Upper lobe of left lung (tissue), 6 donors: Measurements from ENCODE around the gene P2RY6. TPM values are rescaled to one million over a fixed set of nuclear protein-coding genes. Genes with fewer than 3 reads are reported as not detected.
"Not testable (repeated sequence)": the region's sequence is repeated elsewhere in the genome, so short reads cannot be mapped to it uniquely, and the experiment has no call there.

ENCODE experiments used
- ATAC-seq, 2 donors: fragments of 200-7000 bp; cut with Tn5 transposase; one replicate each; pipeline ENCODE4 v1.9.1; 2022; ENCODE audit warnings: mild to moderate bottlenecking in 2 of 2, moderate library complexity in 2 of 2; ENCODE audit not compliant: low FRiP score in 2 of 2
- DNase-seq, 2 donors: peaks; one replicate each; pipeline ENCODE4 v3.0.0-alpha.2; 2019 to 2020
- H3K27ac ChIP-seq, 4 donors: fragments of 200-600 bp; sonication (generic); one replicate each; pipeline ENCODE4 v1.5.1; 2016 to 2019
- H3K27me3 ChIP-seq, 4 donors: fragments of 200-600 bp; sonication (generic); one replicate each; pipeline ENCODE4 v1.5.1; 2017 to 2019
- H3K36me3 ChIP-seq, 4 donors: fragments of 200-600 bp; sonication (generic); one replicate each; pipeline ENCODE4 v1.5.1; 2016 to 2019
- H3K4me1 ChIP-seq, 4 donors: fragments of 200-600 bp; sonication (generic); one replicate each; pipeline ENCODE4 v1.5.1; 2018 to 2019
- H3K4me3 ChIP-seq, 4 donors: fragments of 200-600 bp; sonication (generic); one replicate each; pipeline ENCODE4 v1.5.1; 2017 to 2019; ENCODE audit warnings: mild to moderate bottlenecking in 2 of 4, moderate library complexity in 1 of 4
- H3K9me3 ChIP-seq, 4 donors: fragments of 200-600 bp; sonication (generic); one replicate each; pipeline ENCODE4 v1.5.1; 2018 to 2019
- CTCF ChIP-seq, 6 experiments: fragments of 450-650 bp in 4 of 6; fragments of 200-600 bp in 2 of 6; sonication (generic) in 2 of 6; IDR thresholded peaks; one replicate each; pipeline ENCODE4 v1.5.1; 2016 to 2019; ENCODE audit warnings: antibody characterized with exemption in 6 of 6
- EP300 ChIP-seq, 4 donors: sonication (generic); formaldehyde crosslinking; IDR thresholded peaks; one replicate each; pipeline ENCODE4 v1.5.1; 2017; ENCODE audit warnings: antibody characterized with exemption in 4 of 4, control low read depth in 2 of 4
- POLR2A ChIP-seq, 4 donors: fragments of 450-650 bp; IDR thresholded peaks; one replicate each; pipeline ENCODE4 v1.5.1; 2016 to 2017; ENCODE audit warnings: antibody characterized with exemption in 4 of 4, mild to moderate bottlenecking in 2 of 4
- POLR2AphosphoS5 ChIP-seq, 2 donors: sonication (generic); formaldehyde crosslinking; IDR thresholded peaks; one replicate each; pipeline ENCODE4 v1.5.1; 2017; ENCODE audit warnings: antibody characterized with exemption in 2 of 2
- WGBS, 2 donors: methylation state at CpG; one replicate each; pipeline ENCODE4 v1.1.5; 2017 to 2018; 5-methylcytosine and 5-hydroxymethylcytosine counted together
- total RNA-seq, 6 donors: library from RNA; depleted of rRNA in 4 of 6; stranded (reverse); fragments of >200 nt in 4 of 6; gene quantifications; one replicate each; pipeline versions ENCODE4 v1.1.0 to v1.2.1, GENCODE V29; 2016 to 2021
- donor health status: DM: no; HTN: no; CAD: no; lungs with moderate emphysema.
- donor health status: DM: no; HTN: yes; CAD: no; lungs with severe emphysema.

P2RY6 gene
- total RNA-seq, 6 donors from 2014 or later = 0.30 to 5.3 (median 1.4) TPM; not detected in 1

- Histone ChIP-seq H3K27me3 (no peaks in the 10 kb centered on the region), H3K36me3 (peaks cover 0 to 7% (median 0%) of the 10 kb centered on the region in 4 donors), H3K9me3 (no peaks in the 10 kb centered on the region), H3K27ac (no peak overlapping the region), H3K4me1 (peaks cover 8 to 30% (median 14%) of the 10 kb centered on the region in 4 donors), H3K4me3 (no peak overlapping the region)
- no peak for ATAC-seq
- 76 to 83% methylated on average over 13 to 16 of the region's 16 CpGs for WGBS, 2 donors
- no peak for TF ChIP-seq EP300 (IDR thresholded peaks at IDR 0.05)
- no peak for TF ChIP-seq POLR2A (IDR thresholded peaks at IDR 0.05)
- no peak for TF ChIP-seq CTCF (IDR thresholded peaks at IDR 0.05)
- TF ChIP-seq POLR2AphosphoS5 (IDR thresholded peaks at IDR 0.05) = no peak
- DNase-seq = peak in 1 of 2 donors; percentile 4
Measured at GRCh38 chr11:73229896-73230875, 42.0 kb upstream of the P2RY6 start.

GRCh38 chr11:73230931-73231330 lies 41.2 kb upstream of the P2RY6 start:
- TF ChIP-seq POLR2A (IDR thresholded peaks at IDR 0.05) (no peak), CTCF (IDR thresholded peaks at IDR 0.05) (no peak), EP300 (IDR thresholded peaks at IDR 0.05) (no peak), POLR2AphosphoS5 (IDR thresholded peaks at IDR 0.05) (no peak)
- 88 to 91% methylated on average over 6 to 7 of the region's 7 CpGs for WGBS, 2 donors
- H3K9me3 ChIP-seq = no peaks in the 10 kb centered on the region
- H3K27ac ChIP-seq = no peak overlapping the region
- peaks cover 0 to 8% (median 0%) of the 10 kb centered on the region in 4 donors for H3K36me3 ChIP-seq
- H3K4me3 ChIP-seq = no peak overlapping the region
- ATAC-seq = no peak
- DNase-seq = peak in 1 of 2 donors; percentile 8
- no peaks in the 10 kb centered on the region for H3K27me3 ChIP-seq
- peaks cover 8 to 28% (median 11%) of the 10 kb centered on the region in 4 donors for H3K4me1 ChIP-seq

- DNase-seq, H3K27ac ChIP-seq, H3K4me3 ChIP-seq, H3K27me3 ChIP-seq, H3K9me3 ChIP-seq, H3K36me3 ChIP-seq, ATAC-seq: not testable (repeated sequence)
- WGBS, 2 donors = 97 to 98% methylated on average over 7 of the region's 7 CpGs
- H3K4me1 ChIP-seq = peaks cover 4 to 30% (median 9%) of the 10 kb centered on the region in 4 donors
Measured at GRCh38 chr11:73232487-73232886, 39.7 kb upstream of the P2RY6 start.

- DNase-seq = no peak
Measured at GRCh38 chr11:73233211-73233610, 38.9 kb upstream of the P2RY6 start.

More at GRCh38 chr11:73233211-73233610, 38.9 kb upstream of the P2RY6 start:
- ATAC-seq = no peak
- Histone ChIP-seq H3K4me3 (no peak overlapping the region), H3K36me3 (peaks cover 0 to 8% (median 0%) of the 10 kb centered on the region in 4 donors), H3K4me1 (peaks cover 0 to 22% (median 6%) of the 10 kb centered on the region in 4 donors), H3K27ac (no peak overlapping the region), H3K9me3 (no peaks in the 10 kb centered on the region), H3K27me3 (no peaks in the 10 kb centered on the region)
- TF ChIP-seq POLR2A (IDR thresholded peaks at IDR 0.05) (no peak), POLR2AphosphoS5 (IDR thresholded peaks at IDR 0.05) (no peak), CTCF (IDR thresholded peaks at IDR 0.05) (no peak), EP300 (IDR thresholded peaks at IDR 0.05) (no peak)
